Ectodermal cell (in vitro differentiated cells): ENCODE measurements around the gene ZNF439.
"Not testable (repeated sequence)": the region's sequence is repeated elsewhere in the genome, so short reads cannot be mapped to it uniquely, and the experiment has no call there.

Experiments used
- H3K27ac ChIP-seq: 2 replicates; pipeline ENCODE4 v1.7.0; 2013; ENCODE audit warnings: mild to moderate bottlenecking, low read depth, low read length; ENCODE audit not compliant: insufficient read depth, poor library complexity, severe bottlenecking
- H3K27me3 ChIP-seq: 2 replicates; pipeline ENCODE4 v1.7.0; 2013; ENCODE audit warnings: mild to moderate bottlenecking, low read length; ENCODE audit not compliant: insufficient read depth, control insufficient read depth, poor library complexity, severe bottlenecking
- H3K36me3 ChIP-seq: one replicate; pipeline ENCODE4 v1.7.0; 2013; ENCODE audit warnings: low read length; ENCODE audit not compliant: control insufficient read depth, insufficient read depth
- H3K4me1 ChIP-seq: one replicate; pipeline ENCODE4 v1.7.0; 2013; ENCODE audit warnings: low read length; ENCODE audit not compliant: control insufficient read depth, insufficient read depth
- H3K4me3 ChIP-seq: 2 replicates; pipeline ENCODE4 v1.7.0; 2013; ENCODE audit warnings: low read depth, low read length, control low read depth; ENCODE audit not compliant: insufficient read depth
- H3K9me3 ChIP-seq: 2 replicates; pipeline ENCODE4 v1.7.0; 2013; ENCODE audit warnings: mild to moderate bottlenecking, low read length, moderate library complexity; ENCODE audit not compliant: control insufficient read depth
- WGBS, 2 experiments: methylation state at CpG; one replicate each; pipeline ENCODE4 v1.1.7; 2013; ENCODE audit warnings: missing lambda C conversion rate in 2 of 2; 5-methylcytosine and 5-hydroxymethylcytosine counted together

The ZNF439 gene

GRCh38 chr19:11833541-11833940 is 15.0 kb upstream of the ZNF439 start:
- WGBS, 2 experiments: 93 to 96% methylated on average over 1 to 2 of the region's 2 CpGs
- Histone ChIP-seq H3K4me3 (no peak overlapping the region), H3K4me1 (no peaks in the 10 kb centered on the region), H3K36me3 (peaks cover 58% of the 10 kb centered on the region), H3K27ac (no peak overlapping the region), H3K9me3 (peaks cover 13% of the 10 kb centered on the region), H3K27me3 (no peaks in the 10 kb centered on the region)

- not testable (repeated sequence) for H3K4me1 ChIP-seq, H3K4me3 ChIP-seq, H3K27ac ChIP-seq, H3K27me3 ChIP-seq
- Histone ChIP-seq H3K9me3 (peaks cover 13% of the 10 kb centered on the region), H3K36me3 (peaks cover 39% of the 10 kb centered on the region)
- WGBS, 2 experiments: 88% methylated on average over 2 of the region's 2 CpGs
Measured at GRCh38 chr19:11835626-11836066, 12.9 kb upstream of the ZNF439 start.

DNA sequence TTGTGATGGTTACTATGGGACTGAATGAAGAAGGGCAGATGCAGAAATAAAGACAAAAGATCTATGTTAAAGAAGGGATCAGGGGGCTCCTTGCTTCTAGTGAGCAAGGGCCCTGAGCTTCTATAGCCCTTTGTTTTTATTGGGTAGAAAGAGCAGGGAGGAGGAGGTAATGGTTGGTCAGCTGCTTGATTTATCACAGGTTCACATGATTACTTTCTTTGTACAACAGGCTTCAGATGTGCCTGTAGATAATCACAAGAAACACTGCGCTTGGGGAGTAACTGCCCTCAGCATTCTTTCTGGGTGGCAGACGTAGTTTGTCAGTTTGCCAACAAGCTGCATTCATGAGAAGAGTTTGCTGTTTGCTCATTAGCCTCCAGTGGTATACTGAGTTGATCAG is 4.8 kb upstream of the ZNF439 start:
- no peaks in the 10 kb centered on the region for H3K36me3 ChIP-seq
- no peak overlapping the region for H3K27ac ChIP-seq
- H3K9me3 ChIP-seq: no peaks in the 10 kb centered on the region
- no peak overlapping the region for H3K4me3 ChIP-seq
- WGBS, 2 experiments: 75 to 94% methylated on average over 2 of the region's 2 CpGs
- no peaks in the 10 kb centered on the region for H3K4me1 ChIP-seq
- H3K27me3 ChIP-seq: no peaks in the 10 kb centered on the region

GRCh38 chr19:11847615-11848014 is 911 bp upstream of the ZNF439 start:
- H3K27me3 ChIP-seq, H3K36me3 ChIP-seq, H3K4me3 ChIP-seq, H3K4me1 ChIP-seq, H3K27ac ChIP-seq, H3K9me3 ChIP-seq: not testable (repeated sequence)
- 48 to 55% methylated on average over 6 of the region's 6 CpGs for WGBS, 2 experiments

GRCh38 chr19:11848200-11848593 is 329 bp upstream of the ZNF439 start:
- Histone ChIP-seq H3K36me3 (no peaks in the 10 kb centered on the region), H3K27ac (no peak overlapping the region), H3K4me3 (no peak overlapping the region), H3K9me3 (no peaks in the 10 kb centered on the region), H3K4me1 (no peaks in the 10 kb centered on the region), H3K27me3 (no peaks in the 10 kb centered on the region)
- WGBS, 2 experiments: 88 to 90% methylated on average over 11 of the region's 11 CpGs

- H3K27me3 ChIP-seq, H3K4me3 ChIP-seq, H3K9me3 ChIP-seq, H3K36me3 ChIP-seq, H3K4me1 ChIP-seq, H3K27ac ChIP-seq: not testable (repeated sequence)
- 93 to 94% methylated on average over 4 of the region's 4 CpGs for WGBS, 2 experiments
Measured at GRCh38 chr19:11850289-11850688, 1.8 kb downstream of the ZNF439 start.

GRCh38 chr19:11853358-11853757 is 4.8 kb downstream of the ZNF439 start:
- no peaks in the 10 kb centered on the region for H3K4me1 ChIP-seq
- H3K36me3 ChIP-seq: no peaks in the 10 kb centered on the region
- H3K27ac ChIP-seq: no peak overlapping the region
- no peaks in the 10 kb centered on the region for H3K9me3 ChIP-seq
- H3K27me3 ChIP-seq: no peaks in the 10 kb centered on the region
- WGBS, 2 experiments: 75 to 79% methylated on average over 3 of the region's 3 CpGs
- no peak overlapping the region for H3K4me3 ChIP-seq

- Histone ChIP-seq H3K27me3 (no peaks in the 10 kb centered on the region), H3K4me1 (no peaks in the 10 kb centered on the region), H3K9me3 (no peaks in the 10 kb centered on the region), H3K27ac (no peak overlapping the region), H3K36me3 (no peaks in the 10 kb centered on the region), H3K4me3 (no peak overlapping the region)
- WGBS, 2 experiments: 90 to 91% methylated on average over 12 of the region's 12 CpGs
Measured at GRCh38 chr19:11856596-11857250, 8.2 kb downstream of the ZNF439 start.

GRCh38 chr19:11860721-11861120 is 12.2 kb downstream of the ZNF439 start:
- WGBS, 2 experiments: 85 to 88% methylated on average over 7 of the region's 7 CpGs
- Histone ChIP-seq H3K4me1 (no peaks in the 10 kb centered on the region), H3K9me3 (no peaks in the 10 kb centered on the region), H3K27ac (no peak overlapping the region), H3K36me3 (no peaks in the 10 kb centered on the region), H3K4me3 (no peak overlapping the region), H3K27me3 (no peaks in the 10 kb centered on the region)

- Histone ChIP-seq H3K9me3 (peaks cover 3% of the 10 kb centered on the region), H3K27ac (no peak overlapping the region), H3K4me1 (no peaks in the 10 kb centered on the region), H3K4me3 (no peak overlapping the region), H3K27me3 (no peaks in the 10 kb centered on the region), H3K36me3 (no peaks in the 10 kb centered on the region)
- 72 to 78% methylated on average over 2 of the region's 2 CpGs for WGBS, 2 experiments
Measured at GRCh38 chr19:11861301-11861700, 12.8 kb downstream of the ZNF439 start.

GRCh38 chr19:11867766-11868165 is 19.2 kb downstream of the ZNF439 start:
- not testable (repeated sequence) for H3K9me3 ChIP-seq, H3K4me3 ChIP-seq, H3K36me3 ChIP-seq, H3K4me1 ChIP-seq, H3K27ac ChIP-seq, H3K27me3 ChIP-seq
- 88 to 94% methylated on average over 4 of the region's 4 CpGs for WGBS, 2 experiments
